ENCODE measurements around the gene SF3B1. TPM values are rescaled to one million over a fixed set of nuclear protein-coding genes. Genes with fewer than 3 reads are reported as not detected.

Gene SF3B1
- total RNA-seq, 1 donor from 2014 or later, result 113 TPM

Other genes starting within 250 kb of the SF3B1 start
- gene ANKRD44, start 124.2 kb downstream of the SF3B1 start, total RNA-seq, result 6.8 TPM
- gene COQ10B, start 18.5 kb upstream of the SF3B1 start, total RNA-seq, result 12.8 TPM
- gene HSPD1, start 64.8 kb upstream of the SF3B1 start, total RNA-seq, result 127 TPM
- 63.5 TPM for gene HSPE1, start 65.4 kb upstream of the SF3B1 start, total RNA-seq
- 17.5 TPM for gene MOB4, start 81.0 kb upstream of the SF3B1 start, total RNA-seq
- gene RFTN2, start 240.6 kb upstream of the SF3B1 start, total RNA-seq, result 1.5 TPM